CD4-positive, alpha-beta T cell treated with Interleukin-17A for 1 hour (primary cell): Measurements from ENCODE around the gene CAMTA1.

Experiments
- DNase-seq: peaks from one replicate; pipeline ENCODE4 v3.0.0-alpha.2; 2020

CAMTA1 gene

GRCh38 chr1:7267493-7267892 lies 482.2 kb downstream of the CAMTA1 start:
- DNase-seq, result no peak

DNA sequence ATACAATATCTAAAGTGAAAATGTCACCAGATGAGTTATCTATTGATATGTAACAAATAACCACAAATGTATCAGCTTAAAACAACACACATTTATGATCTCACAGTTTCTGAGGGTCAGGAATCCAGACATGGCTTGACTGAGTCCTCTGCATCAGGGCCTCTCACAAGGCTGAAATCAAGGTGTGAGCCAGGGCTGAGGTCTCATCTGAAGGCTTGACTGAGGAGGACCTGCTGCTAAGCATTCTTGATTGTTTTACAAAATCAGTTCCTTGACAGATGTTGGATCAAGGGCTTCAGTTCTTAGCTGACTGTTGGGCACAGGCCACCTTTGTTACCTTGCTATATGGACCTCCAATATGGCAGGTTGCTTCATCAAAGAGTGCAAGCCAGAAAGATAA lies 483.7 kb downstream of the CAMTA1 start:
- DNase-seq, result no peak

GRCh38 chr1:7269525-7269924 lies 484.3 kb downstream of the CAMTA1 start:
- no peak for DNase-seq

DNA sequence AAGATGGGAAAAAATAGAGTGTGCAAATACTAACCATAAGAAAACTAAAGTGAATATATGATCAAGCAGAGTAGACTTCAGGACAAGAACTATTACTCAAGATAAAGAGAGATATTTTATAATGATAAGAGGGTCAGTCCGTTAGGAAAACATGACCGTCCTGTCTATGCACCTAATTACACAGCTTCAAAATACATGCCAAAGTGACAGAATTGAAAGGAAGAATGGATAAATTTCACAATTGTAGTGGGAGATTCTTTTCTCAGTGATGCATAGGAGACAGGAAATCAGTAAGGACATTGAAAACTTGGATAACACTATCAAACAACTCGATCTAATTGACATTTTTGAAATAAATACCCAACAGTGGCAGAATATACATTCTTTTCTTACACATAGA lies 489.0 kb downstream of the CAMTA1 start:
- DNase-seq, result no peak

GRCh38 chr1:7278045-7278444 lies 492.8 kb downstream of the CAMTA1 start:
- no peak for DNase-seq

DNA sequence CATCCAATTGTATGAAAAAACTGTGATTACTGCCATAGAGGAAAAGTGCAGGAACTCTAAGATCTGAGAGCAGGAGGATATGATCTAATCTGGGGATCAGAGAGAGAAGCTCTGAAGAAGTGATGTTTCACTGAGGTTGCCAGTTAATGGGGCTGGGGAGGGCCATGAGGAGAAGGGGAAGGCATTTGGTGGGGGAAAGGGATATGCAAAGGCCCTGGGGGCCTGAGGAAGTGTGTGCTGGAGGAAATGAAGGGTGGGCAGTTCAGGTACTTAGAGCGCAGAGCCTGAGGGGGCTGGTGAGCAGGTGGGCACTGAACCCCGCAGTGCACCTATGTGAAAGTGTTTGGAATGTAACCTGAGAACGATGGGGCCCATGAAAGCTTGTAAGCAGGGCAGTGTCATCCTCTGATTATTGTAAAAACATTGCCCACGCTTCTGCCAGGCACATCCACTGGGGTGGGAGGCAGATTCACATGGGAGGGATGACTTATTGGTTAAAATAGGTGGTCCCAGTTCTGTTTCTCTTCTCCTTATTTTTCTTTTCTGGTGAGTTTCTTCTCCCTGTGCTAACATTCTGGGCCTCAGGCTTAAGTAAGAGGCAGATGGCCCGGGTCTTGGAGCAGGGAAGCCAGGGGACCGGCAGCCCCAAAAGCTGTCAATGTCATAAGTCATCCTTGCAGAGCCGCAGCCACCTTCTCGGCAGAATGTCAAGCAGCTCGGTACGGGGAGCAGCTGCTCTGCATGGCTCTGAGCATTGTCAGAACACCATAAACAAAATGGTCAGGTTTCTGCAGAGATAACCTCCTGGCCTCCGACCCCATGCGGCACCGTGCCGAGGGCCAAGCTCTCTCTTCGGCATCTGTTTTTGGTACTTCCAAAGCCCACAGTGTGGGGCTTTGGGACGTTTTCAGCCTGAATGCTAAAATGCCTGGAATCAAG lies 493.8 kb downstream of the CAMTA1 start:
- DNase-seq, result no peak

DNA sequence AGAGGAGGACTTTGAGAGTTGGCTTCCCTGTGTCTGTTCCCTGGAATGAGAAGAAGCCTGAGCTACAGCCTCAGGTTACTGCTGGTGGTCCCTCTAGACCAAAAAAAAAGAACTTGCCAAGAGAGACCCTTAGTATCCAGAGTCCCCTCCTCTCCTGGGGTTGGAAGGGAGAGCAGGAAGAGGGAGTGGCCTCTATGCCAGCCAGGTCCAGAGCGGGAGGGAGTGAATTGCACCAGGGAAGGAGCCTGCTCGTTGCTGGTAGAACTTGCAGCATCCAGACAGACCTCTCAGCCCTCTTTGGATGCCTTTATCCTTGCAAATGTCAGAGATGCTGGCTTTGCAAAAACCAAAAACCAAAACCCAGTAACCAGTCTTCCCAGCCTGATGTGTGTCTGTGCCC lies 494.5 kb downstream of the CAMTA1 start:
- no peak for DNase-seq

DNA sequence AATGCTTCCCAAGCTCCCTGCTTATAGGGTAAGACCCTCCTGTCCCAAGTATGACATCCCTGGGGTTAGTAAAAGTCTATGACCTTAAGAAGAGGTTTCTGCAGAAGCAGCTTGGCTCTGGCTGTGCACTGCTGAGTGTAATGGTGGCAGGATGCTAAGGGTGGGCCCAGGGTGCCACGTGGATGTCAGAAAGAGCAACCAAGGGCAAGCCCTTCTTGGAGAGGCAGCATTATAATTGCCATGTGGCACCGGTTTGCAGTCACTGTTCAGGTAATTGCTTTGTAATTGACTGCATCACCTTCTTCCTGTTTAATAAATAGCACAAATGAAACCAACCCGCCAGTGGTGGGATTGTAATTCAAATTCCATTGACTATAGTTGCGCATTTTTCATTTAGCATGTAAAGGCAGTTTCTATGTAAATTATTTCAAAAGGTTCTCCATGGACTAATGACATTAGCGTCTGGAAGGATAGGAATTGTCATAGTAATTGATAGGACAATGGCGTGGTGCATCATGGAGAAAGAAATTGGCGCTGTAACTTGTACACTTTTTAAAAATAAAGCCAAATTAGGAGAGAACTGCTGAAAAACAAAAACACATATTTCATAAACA lies 495.2 kb downstream of the CAMTA1 start:
- no peak for DNase-seq

DNA sequence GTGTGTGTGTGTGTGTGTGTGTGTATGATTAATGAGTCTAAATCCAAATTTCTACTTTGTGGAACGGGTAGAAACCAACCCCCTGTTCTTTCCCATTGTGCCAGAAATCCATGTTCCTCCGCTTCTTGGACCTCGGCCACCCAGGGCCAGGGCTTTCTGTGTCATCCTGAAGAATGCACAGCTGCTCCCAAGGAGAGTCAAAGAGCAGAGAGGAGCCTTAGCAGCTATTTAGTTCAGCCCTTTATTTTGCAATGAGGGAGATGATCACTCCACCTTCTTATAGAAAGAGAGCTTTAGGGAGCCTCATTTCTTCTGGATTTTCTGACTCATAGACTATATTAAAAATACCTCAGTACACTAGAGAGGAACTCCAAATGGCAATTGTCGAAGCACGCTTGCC lies 496.6 kb downstream of the CAMTA1 start:
- no peak for DNase-seq

DNA sequence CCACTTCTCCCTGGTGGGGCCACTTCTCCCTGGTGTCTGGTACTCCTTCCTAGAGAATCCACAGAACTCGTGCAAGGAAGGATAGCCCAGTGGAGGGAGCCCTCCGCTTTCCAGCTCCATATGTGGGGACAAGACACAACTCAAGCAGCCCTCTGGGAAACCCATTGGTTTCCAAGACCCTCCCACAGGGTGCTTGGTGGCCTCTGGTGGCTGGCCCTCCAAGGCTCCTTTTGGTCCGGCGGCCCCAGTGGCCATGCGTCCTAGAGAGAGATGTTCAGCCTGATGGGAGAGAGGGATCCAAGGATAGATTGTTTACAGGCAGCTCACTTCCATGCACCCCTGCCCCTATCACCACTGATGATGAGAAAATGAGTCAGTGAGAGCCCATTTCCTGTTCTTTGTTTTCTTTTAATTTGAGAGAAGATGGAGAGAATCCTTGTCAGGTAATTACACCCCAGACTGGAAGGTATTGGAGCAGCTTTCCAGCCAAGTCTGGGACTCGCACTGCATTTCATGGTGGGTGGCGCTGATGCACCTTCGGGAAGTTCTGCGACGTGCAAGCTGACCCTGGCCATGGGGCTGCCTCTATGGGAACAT lies 499.7 kb downstream of the CAMTA1 start:
- DNase-seq, result no peak

DNA sequence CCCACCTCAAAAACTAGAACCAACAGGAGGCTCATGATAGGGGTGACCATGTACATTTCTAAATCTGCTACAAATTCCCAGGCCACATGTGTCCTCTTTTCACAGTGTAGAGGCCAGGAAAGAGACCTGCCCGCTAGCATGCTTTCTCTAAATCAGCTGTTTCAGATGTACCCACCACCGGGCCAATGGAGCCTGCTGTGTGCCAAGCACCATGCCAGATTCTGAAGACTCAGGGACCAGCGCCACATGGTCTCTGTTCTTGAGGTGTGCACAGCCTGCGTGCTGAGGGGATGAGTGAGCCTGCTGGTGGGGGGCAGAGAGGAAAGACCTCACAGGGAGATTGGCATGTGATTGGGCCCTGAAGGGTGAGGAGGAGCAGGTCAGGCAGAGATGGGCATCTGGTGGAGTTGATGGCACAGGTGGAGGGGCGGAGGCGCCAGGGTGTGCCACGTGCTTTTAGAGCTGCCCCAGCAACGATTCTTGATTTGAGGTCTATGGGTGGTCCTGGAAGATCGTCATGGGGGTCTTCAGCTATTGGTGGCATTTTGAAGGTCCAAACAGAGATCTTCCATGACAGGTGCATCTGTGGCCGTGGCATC lies 500.7 kb downstream of the CAMTA1 start:
- no peak for DNase-seq

- no peak for DNase-seq
Observed at GRCh38 chr1:7287013-7287412, 501.8 kb downstream of the CAMTA1 start.

DNA sequence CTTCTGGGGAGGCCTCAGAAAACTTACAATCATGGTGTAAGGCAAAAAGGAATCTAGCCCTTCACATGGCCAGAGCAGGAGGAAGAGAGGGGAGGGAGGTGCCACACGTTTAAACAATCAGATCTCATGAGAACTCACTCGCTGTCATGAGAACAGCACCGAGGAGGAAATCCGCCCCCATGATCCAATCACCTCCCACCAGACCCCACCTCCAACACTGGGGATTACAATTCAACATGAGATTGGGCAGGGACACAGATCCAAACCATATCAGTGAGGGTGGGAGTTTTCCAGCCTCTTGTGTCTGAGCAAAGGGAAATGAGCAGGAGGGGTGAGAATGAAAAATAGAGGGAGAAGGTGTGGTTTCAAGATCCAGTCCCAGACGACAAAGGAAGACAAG lies 503.7 kb downstream of the CAMTA1 start:
- no peak for DNase-seq

GRCh38 chr1:7289694-7290093 lies 504.4 kb downstream of the CAMTA1 start:
- DNase-seq, result no peak

DNA sequence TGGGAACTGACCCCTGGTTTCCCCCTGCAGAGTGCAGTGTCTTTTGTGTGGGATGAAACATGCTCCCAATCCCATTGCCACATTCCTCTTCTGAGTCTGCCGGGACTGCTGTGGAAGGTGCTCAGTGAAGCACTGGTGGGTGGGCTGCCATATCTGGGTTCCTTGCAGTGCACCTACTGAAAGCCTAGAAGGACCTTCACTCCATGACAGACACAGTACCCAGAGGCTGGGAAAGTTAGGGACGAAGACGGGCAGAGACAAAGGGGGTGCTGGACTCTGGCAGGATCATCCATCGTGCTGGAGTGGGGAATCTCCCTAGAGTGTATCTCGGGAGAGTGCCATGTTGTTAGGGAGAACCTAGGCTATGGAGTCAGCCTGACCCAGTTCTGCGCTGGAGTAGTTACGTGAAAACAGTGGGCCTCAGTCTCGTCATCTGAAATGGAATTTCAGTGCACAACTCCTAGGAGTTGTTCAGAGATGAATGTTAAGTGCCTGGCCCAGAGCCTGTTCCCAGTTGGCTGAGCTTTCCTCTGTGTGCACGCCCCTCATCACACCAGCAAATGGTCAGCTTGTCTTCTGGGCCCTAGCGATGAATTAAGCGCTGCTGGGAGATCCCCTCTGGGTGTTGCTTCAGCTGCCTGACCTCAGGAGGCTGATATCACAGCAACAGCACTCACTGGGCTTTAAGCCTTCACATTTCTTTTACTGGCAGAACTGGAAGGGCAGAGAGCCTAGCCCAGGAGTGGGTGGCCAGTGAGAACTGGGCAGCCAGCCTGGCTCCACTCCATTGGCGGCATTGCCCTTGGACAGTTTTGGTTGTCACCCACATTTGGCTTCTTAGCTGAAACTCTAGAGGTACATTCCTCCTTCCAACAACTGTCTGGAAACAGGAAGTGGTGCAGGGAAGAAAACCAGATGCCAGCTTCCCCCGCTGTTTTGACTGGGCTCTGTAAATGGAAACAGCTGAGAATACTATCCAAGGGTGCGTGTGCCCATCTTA lies 506.0 kb downstream of the CAMTA1 start:
- no peak for DNase-seq

GRCh38 chr1:7292036-7292681 lies 506.9 kb downstream of the CAMTA1 start:
- DNase-seq, result no peak

DNA sequence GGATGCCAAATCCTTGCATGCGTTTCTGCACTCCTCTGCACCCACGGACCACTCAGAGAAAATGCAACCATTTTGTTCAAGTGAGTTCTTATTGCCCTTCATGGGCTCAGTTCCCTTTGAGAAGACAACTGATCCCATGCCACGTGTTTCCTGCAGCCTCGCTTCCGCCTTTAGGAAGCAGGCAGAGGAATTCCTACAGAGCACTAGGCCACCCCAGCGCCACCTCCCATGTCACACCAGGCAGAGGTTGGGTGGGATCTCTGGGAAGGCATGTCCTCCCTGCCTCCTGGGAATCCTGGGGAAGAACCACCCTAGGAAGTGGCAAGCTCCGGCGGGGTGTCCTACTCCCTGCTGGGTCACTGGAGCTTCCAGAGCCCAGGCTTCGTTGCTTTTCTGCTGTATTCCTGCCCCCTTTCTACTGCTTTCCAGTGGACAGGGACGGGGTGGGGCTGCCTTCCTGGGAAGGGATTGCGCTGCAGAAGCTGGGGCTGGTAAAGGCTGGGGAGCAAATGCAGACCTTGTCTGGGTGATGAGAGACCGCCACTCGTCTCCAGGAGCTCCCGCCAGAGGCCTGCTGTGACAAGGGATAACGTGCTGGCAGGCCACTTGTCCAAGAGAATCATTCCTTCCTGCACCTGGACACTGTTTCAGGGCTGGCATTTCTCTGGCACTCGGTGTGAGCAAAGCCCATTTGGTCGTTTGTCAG lies 507.6 kb downstream of the CAMTA1 start:
- DNase-seq, result no peak

DNA sequence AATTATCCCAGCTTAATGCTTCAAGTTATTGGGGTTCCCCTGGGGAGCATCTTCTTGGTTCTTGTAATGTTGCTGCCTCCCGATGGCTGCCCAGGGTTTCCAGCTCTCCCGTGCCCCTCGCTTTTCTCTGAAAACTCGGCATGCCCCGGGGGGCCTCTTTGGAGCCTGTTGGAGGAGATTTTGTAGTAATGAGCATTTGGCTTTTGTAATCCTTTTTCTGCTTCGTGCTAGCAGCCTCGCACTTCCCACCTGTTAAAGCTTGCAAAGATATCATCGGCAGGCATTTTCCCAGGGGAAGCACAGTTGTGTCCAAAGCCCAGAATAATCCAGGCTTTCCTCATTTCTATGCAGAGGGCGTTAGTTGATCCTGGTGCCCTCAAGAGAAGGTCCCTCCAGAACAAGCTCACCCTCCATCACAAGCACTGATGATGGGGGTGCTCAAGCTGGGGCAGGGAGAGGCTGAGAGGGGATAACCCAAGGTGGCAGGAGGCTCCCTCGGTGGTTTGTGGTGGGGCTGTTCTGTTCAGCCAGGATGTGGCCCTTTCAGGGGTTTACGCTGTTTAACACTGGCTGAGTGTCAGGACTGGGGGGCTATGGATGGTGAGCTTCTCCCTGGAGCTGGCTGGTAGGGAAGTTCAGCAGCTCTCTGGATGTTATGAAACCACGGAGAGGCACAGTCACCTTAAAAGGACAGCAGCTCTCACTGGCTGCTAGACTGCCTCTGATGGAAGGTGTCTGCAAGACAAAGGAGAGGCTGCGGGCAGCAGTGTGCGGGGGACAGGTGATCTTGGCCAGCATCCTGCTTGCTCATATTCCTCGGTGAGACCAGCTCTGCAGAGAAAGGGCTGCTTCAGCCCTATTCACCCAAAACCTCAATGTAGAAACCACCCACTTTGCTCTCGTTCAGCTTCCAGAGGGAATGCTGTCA lies 508.7 kb downstream of the CAMTA1 start:
- no peak for DNase-seq

DNA sequence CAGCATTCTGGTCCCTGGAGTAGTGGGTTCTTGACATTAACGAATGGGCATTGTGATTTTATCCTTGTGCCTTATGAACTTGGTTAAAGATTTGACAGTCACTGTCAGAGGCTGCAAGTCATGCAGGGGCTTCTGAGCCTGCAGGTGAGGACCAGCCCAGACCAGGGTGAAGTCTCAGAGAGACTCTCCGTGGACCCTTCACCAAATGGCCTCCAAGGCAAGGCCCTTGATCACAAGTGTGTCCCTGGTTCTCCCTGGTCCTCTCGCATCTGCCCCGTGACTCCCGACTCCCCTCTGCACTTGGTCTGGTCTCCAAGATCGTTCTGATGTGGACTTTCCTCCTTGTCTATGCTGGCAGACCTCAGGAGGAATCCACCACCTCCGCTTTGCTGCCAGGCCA lies 509.4 kb downstream of the CAMTA1 start:
- no peak for DNase-seq

DNA sequence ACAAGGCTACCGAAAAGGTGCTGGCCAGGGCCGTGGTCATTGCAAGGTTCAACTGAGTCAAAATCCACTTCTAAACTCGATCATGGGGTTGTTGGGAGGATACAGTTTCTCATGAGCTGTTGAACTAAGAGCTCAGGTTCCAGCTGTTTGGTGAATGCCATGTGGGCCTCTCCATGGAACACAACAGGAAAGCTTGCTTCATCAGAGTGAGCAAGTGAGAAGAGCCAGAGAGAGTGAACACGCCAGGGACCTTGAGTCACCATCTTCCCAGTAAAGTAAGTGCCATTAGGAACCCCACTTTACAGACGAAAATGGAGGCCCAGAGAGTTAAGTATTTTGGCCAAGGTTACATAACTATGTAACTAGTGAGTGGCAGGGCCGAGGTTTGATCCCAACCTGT lies 510.7 kb downstream of the CAMTA1 start:
- no peak for DNase-seq
